GM13977 (cell line): Measurements from ENCODE around the gene FADS1.

ENCODE experiments used
- DNase-seq: peaks from one replicate; pipeline ENCODE4 v3.0.0; 2012; ENCODE audit warnings: low spot score
- in situ Hi-C: fragments of 300-500 bp; cut with MboI; formaldehyde crosslinking; loops from one replicate; pipeline ENCODE4 v1.12.0; 2022; ENCODE audit warnings: low sequenced_read_pairs, low pct_unique_long_range_greater_than_20kb, mixed read lengths, inconsistent platforms; ENCODE audit not compliant: unreplicated experiment
- TF ChIP-seq, protein P1 (sequence below): IDR thresholded peaks from 2 replicates; pipeline ENCODE4 v1.5.1; 2012; ENCODE audit warnings: mild to moderate bottlenecking, control low read depth; ENCODE audit not compliant: insufficient read depth; ENCODE audit errors: extremely low read depth, missing control alignments

The FADS1 gene

DNA sequence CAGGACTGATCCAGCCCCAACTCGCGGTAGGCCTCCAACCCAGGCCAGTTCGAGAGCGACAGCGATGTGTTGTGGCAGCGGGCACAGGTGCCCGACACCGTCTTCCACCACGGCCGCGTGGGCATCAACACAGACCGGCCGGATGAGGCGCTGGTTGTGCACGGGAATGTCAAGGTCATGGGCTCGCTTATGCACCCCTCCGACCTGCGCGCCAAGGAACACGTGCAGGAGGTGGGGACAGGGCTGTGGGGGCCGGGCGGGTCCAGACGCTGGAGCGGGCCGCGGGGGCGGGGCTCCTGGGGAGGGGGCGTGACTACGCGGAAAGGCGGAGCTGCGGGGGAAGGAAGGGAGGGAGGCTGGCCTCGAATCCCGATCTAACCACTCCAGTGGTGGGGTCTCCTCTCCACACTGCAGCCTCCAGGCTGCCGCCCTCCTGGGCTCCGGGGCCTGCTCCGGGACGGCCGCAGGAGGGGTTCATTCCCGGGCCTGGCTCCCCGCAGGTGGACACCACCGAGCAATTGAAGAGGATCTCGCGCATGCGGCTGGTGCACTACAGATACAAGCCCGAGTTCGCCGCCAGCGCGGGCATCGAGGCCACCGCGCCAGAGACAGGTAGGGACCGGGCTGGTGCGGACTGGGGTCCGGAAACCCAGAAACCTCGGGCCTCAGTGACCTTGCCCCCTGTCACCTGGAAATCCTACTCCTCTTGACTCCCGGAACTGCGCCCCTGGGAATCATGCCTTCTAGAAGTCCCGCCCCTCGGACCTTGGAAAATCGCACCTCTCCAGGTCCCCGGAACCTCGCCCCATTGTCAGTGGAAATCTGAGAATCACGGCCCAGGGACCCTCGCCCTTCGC, 39.3 kb downstream of the FADS1 start:
- in situ Hi-C loops: no loop called here
- peak; percentile 85 for DNase-seq
- TF ChIP-seq, protein P1, sequence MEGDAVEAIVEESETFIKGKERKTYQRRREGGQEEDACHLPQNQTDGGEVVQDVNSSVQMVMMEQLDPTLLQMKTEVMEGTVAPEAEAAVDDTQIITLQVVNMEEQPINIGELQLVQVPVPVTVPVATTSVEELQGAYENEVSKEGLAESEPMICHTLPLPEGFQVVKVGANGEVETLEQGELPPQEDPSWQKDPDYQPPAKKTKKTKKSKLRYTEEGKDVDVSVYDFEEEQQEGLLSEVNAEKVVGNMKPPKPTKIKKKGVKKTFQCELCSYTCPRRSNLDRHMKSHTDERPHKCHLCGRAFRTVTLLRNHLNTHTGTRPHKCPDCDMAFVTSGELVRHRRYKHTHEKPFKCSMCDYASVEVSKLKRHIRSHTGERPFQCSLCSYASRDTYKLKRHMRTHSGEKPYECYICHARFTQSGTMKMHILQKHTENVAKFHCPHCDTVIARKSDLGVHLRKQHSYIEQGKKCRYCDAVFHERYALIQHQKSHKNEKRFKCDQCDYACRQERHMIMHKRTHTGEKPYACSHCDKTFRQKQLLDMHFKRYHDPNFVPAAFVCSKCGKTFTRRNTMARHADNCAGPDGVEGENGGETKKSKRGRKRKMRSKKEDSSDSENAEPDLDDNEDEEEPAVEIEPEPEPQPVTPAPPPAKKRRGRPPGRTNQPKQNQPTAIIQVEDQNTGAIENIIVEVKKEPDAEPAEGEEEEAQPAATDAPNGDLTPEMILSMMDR: peak; percentile 22

DNA sequence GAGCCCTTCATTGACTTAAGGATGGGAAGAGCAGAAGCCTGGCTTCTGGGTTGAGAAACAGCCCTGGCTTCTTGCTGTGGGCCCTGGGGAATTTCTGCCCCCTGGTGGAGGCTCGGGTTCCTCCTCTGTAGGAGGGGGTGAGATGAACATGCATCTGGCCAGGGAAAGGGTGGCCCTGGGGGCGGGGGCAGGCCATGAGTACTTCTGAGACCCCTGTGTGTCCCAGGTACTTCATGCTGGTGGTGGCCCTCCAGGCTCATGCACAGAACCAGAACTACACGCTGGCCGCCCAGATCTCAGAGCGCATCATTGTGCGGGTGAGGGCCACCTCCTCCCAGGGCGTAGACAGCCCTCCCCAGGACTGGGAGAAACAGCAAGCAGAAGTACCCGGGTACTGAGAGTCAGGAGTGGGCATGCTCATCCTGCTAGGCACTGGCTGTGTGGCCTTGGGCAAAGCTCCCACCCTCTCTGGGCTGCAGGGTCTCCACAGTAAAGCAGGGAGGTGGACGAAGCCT, 40.2 kb downstream of the FADS1 start:
- in situ Hi-C loops: no loop called here
- DNase-seq: peak; percentile 94
- TF ChIP-seq, protein P1: peak; percentile 79

DNA sequence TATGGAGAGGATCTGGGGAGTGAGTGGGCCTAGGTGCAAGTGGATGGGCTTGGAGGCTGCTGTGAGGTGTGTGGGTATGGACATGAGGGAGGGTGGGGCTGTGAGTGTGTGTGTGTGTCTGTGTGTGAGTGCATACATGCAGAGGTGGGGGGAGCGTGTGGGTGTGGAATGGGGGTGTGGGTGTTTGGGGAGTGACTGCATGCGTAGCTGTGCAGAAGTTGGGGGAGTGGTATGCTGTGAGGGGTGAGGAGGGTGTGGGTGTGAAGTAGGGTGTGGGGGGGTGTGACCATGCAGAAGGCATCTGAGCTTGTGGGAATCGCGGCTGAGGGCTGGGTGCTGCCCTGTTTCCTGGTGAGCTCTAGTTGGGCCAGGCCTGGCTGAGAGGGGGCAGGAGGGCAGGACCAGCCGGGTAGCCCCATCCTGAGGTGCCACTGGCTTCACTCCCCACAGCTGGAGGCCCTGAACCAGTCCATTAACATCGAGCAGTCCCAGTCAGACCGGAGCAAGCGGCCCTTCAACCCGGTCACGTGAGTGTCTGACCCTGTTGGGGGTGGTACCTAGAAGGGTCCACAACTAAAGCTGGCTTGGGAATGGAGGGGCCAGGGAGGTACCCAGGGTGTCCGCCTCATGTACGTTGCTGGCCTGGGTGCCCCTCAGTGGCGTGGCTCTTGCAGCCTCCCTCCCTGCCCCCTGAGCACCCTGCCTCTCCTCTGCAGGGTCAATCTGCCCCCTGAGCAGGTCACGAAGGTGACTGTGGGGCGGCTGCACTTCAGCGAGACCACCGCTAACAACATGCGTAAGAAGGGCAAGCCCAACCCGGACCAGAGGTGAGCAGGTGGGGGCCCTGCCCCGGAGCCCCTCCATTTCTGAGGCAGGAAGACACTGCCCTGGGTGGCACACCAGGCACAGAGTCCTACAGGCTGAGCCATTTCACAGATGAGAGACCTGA, 40.9 kb downstream of the FADS1 start:
- DNase-seq: no peak
- TF ChIP-seq, protein P1: no peak
- in situ Hi-C loops: no loop called here

DNA sequence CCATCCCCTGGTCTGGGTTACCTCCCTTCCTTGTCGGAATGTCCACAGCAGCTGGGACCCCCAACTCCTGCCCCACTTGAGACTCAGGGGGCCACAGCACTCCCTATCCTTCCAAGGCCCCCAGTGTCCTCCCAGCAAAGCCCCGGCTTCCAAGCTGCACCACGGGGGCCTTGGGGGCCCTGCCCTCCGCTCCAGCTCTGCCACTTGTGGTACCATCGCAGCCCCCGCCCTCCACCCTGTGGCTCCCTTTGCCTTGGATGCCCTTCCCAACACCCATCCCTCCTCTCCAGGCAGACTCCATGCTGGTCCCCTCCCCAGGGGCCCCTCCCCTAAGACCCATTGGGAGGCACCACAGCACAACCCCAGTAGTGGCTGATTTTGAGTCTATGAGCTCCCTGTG, 41.7 kb downstream of the FADS1 start:
- TF ChIP-seq, protein P1: no peak
- DNase-seq: no peak
- in situ Hi-C loops: no loop called here

DNA sequence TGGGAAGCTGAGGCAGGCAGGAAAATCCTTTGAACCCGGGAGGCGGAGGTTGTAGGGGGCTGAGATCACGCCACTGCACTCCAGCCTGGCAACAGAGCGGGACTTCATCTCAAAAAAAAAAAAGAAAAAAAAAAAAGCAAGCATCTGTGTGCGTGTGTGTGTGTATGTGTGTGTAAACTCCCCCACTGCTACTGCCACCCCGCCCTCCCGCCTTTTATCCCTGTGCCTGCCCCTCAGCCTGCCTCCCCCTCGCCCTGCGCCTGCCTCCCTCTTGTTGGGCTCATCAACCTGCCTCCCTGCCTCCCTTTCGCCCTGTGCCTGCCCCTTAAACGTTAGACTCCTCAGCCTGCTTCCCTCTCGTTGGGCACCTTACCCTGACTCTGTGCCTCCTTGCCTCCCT, 42.4 kb downstream of the FADS1 start:
- in situ Hi-C loops: no loop called here
- TF ChIP-seq, protein P1: no peak
- DNase-seq: no peak

DNA sequence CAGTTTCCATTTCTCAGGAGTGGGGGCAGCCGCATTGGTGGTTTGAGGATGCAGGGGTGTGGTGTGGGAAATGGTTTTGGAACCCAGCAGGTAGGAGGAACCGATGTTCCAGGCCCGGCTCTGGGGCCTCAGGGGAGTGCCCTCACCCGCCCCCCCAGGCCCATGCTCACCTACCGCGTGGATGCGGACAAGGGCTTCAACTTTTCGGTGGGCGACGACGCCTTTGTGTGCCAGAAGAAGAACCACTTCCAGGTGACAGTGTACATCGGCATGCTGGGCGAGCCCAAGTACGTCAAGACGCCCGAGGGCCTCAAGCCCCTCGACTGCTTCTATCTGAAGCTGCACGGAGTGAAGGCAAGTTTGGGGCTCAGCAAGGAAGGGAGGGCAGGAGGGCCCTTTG, 43.0 kb downstream of the FADS1 start:
- DNase-seq: no peak
- in situ Hi-C loops: no loop called here
- TF ChIP-seq, protein P1: no peak
